Measurements from ENCODE around the gene MINDY4B.

MINDY4B gene

GRCh38 chr3:150902988-150903387 lies 2.3 kb downstream of the MINDY4B start:
- H3K4me1 ChIP-seq (ENCODE audit: control insufficient read depth, insufficient read depth, low read length) = no peaks in the 10 kb centered on the region
- no peak overlapping the region for H3K4me3 ChIP-seq (ENCODE audit: low read depth, low read length)
- no peak overlapping the region for H3K27ac ChIP-seq (ENCODE audit: extremely low read depth, low read depth, low read length)
- no peaks in the 10 kb centered on the region for H3K9me3 ChIP-seq (ENCODE audit: control insufficient read depth, insufficient read depth, low read depth, low read length)
- TF ChIP-seq IKZF3 (tag by site-specific recombination; IDR thresholded peaks at IDR 0.05) (no peak), ZNF776 (tag by site-specific recombination; IDR thresholded peaks at IDR 0.05; ENCODE audit: borderline replicate concordance) (no peak), KLF16 (tag by site-specific recombination; IDR thresholded peaks at IDR 0.05) (no peak), KLF10 (tag by site-specific recombination; IDR thresholded peaks at IDR 0.05) (no peak), ZBTB21 (tag by site-specific recombination; IDR thresholded peaks at IDR 0.05) (no peak), TRIM28 (IDR thresholded peaks at IDR 0.05; ENCODE audit: borderline replicate concordance, low read length) (no peak), GLI4 (tag by site-specific recombination; IDR thresholded peaks at IDR 0.05) (no peak)
- H3K36me3 ChIP-seq (ENCODE audit: control insufficient read depth in 2 of 2, insufficient read depth in 1 of 2, low read length in 2 of 2) = no peaks in the 10 kb centered on the region
- CTCF ChIA-PET = no interaction called here
- POLR2A ChIA-PET = no interaction called here

GRCh38 chr3:150901793-150902192 lies 3.4 kb downstream of the MINDY4B start:
- no peaks in the 10 kb centered on the region for H3K4me1 ChIP-seq (ENCODE audit: control insufficient read depth, insufficient read depth, low read length)
- CTCF ChIA-PET = no interaction called here
- H3K4me3 ChIP-seq (ENCODE audit: low read depth, low read length) = no peak overlapping the region
- no peaks in the 10 kb centered on the region for H3K36me3 ChIP-seq (ENCODE audit: control insufficient read depth in 2 of 2, insufficient read depth in 1 of 2, low read length in 2 of 2)
- no peak overlapping the region for H3K27ac ChIP-seq (ENCODE audit: extremely low read depth, low read depth, low read length)
- POLR2A ChIA-PET = no interaction called here
- TF ChIP-seq ZNF529 (tag by site-specific recombination; IDR thresholded peaks at IDR 0.05; ENCODE audit: insufficient replicate concordance) (no peak), MEIS1 (CRISPR knock-in tag; IDR thresholded peaks at IDR 0.05; ENCODE audit: borderline replicate concordance) (no peak), PATZ1 (tag by site-specific recombination; IDR thresholded peaks at IDR 0.05) (no peak), ZNF133 (tag by site-specific recombination; IDR thresholded peaks at IDR 0.05) (no peak), SALL2 (tag by site-specific recombination; IDR thresholded peaks at IDR 0.05; ENCODE audit: borderline replicate concordance) (no peak), ZNF580 (tag by site-specific recombination; IDR thresholded peaks at IDR 0.05) (no peak), ZNF366 (tag by site-specific recombination; conservative IDR thresholded peaks at IDR 0.05) (no peak), ZNF391 (tag by site-specific recombination; IDR thresholded peaks at IDR 0.05; ENCODE audit: borderline replicate concordance, low read depth) (no peak), SCRT2 (tag by site-specific recombination; IDR thresholded peaks at IDR 0.05) (no peak), ZBTB10 (tag by site-specific recombination; IDR thresholded peaks at IDR 0.05) (no peak), ZNF561 (tag by site-specific recombination; IDR thresholded peaks at IDR 0.05; ENCODE audit: borderline replicate concordance) (no peak), IKZF3 (tag by site-specific recombination; IDR thresholded peaks at IDR 0.05) (no peak), TCF7L2 (IDR thresholded peaks at IDR 0.05; ENCODE audit: borderline replicate concordance, low read depth, low read length) (no peak), RBAK (tag by site-specific recombination; IDR thresholded peaks at IDR 0.05) (no peak), ZNF76 (tag by site-specific recombination; IDR thresholded peaks at IDR 0.05; ENCODE audit: borderline replicate concordance, low read depth) (no peak), ZFP41 (tag by site-specific recombination; IDR thresholded peaks at IDR 0.05; ENCODE audit: borderline replicate concordance) (no peak), ZNF654 (tag by site-specific recombination; IDR thresholded peaks at IDR 0.05; ENCODE audit: low read depth) (no peak), ZNF10 (tag by site-specific recombination; IDR thresholded peaks at IDR 0.05) (no peak), TRIM28 (IDR thresholded peaks at IDR 0.05; ENCODE audit: borderline replicate concordance, low read length) (no peak), ZNF777 (tag by site-specific recombination; IDR thresholded peaks at IDR 0.05; ENCODE audit: borderline replicate concordance) (no peak)
- no peaks in the 10 kb centered on the region for H3K9me3 ChIP-seq (ENCODE audit: control insufficient read depth, insufficient read depth, low read depth, low read length)
